AG08395 (cell line): Measurements from ENCODE around the gene DUOX1.
A peak's percentile ranks its signal among the peaks of the same experiment; 100 is the strongest.

Experiments
- DNase-seq: peaks from one replicate; pipeline ENCODE4 v3.0.0; 2012; ENCODE audit warnings: mixed read lengths, low spot score

DUOX1 gene

DNA sequence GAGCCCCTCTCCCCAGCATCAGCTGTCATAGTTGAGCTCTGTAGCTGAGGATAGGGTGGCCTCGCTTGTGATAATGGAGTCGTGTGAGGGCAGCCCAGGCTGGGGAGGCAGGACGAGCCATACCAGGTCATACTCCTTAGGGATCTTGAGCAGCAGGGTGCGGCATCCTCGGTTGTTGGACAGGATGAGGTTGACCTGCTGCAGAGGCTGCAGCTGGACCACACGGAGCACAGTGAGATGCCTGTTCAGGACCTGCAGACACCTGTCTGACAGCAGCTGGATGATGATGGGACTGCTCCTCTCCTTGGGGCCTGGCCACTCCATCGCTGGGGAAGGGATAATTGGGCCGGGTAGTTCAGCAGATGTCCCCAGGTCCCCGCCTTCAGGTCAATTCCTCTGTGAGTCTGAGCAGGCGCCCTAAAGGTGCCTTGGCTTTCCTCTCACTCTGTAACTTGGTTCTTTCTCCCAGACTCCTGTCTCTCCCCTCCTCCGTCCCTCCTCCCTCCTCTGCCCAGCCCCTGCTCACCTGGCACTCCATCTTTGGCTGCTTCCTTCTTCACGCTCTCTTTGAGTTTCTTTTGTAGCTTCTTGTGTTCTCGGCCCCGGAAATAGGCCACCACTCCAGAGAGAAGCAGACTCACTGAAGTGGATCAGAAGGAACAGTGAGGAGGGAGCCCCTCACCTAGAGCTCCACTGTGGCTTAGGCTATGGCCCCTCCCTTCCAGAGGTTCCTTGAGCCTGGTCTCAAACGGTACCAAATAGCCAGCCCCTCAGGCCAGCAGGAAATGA, 23.6 kb upstream of the DUOX1 start:
- no peak for DNase-seq

DNA sequence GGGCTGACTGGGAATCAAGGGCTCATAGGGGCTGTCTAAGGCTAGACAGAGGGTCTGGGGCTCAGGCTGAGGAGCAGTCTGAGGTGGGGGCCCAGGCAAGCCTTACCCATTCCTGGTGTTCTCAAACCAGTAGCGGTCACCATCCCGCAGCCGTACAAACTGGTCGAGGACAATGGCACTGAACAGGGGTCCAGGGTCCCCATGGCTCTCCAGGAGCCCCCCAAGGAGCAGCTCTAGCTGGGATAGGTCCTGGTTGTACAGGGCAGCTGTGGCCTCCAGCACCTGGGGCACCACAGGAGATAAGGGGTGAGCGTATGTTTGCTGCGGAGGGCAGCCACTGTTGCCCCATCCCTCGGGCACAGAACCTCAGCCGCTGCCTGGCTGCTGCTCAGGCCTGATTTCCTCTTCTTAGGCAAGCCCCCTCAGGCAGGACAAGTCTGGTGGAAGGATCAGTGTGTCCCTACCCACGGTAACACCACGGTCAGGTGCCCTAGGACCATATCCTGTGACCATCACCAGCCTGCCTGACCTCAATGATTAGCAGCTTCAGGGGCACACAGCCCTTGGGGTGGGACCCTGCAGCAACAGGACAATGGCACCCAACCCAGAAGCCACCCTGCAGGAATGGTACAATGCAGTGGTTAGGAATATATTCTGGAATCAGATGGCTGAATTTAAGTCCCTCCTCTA, 21.7 kb upstream of the DUOX1 start:
- DNase-seq = no peak

GRCh38 chr15:45110256-45110820, 19.5 kb upstream of the DUOX1 start:
- no peak for DNase-seq

- no peak for DNase-seq
Observed at GRCh38 chr15:45111390-45112142, 18.2 kb upstream of the DUOX1 start.

DNA sequence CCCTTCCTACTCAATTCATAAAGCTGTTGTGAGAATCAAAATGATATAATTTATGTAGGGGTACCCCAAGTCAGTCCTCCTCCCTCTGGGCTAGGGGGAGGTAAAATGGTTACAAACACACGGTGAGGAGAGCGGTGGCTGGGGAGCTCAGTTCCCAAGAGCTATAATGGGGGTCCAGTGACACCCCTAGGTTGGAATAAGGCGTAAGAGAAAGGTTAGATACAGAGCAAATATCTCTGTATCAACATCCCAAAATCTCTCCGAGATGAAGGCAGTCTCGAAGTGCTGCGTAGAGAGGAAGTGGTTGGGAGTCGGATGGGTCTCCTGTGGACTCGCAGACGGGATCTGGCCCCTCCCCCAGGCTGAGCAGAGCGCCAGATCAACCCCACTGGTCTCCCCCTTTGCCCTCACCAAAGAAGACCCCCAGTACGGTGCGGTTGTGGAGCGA, 17.6 kb upstream of the DUOX1 start:
- no peak for DNase-seq

- no peak for DNase-seq
Observed at GRCh38 chr15:45112591-45113379, 17.0 kb upstream of the DUOX1 start.

GRCh38 chr15:45113380-45113990, 16.3 kb upstream of the DUOX1 start:
- DNase-seq = no peak

DNA sequence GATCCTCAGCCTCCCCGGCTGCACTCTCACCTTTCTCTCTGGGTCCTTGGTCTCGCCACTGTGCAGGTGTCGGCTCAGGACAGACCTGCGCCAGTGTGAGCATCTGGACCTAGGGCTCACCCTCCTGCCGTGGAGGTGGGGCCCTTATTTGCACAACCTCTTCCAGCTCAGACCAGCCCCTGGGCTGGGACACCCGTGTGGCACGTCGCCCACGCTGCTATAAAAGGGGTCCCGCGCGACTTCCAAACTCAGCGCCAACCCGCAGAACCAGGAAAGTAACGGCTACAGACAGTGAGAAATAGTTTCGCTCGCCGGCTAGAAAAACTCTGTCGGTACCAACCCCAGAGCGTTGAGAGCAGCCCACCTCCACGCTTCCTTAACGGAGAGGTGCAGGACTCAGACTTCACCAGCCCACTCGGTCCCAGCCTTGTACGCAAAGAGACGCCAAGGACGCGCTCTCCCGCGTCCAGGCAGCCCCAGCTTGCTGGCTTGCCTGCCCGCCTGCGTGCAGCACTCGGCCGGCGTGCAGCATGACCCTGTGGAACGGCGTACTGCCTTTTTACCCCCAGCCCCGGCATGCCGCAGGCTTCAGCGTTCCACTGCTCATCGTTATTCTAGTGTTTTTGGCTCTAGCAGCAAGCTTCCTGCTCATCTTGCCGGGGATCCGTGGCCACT, 15.6 kb upstream of the DUOX1 start, which contains the start of the genes DUOX2 and DUOXA2:
DUOX2 (minus strand) TSS at position 97 of the 675 bp plus-strand sequence. CDS start 761 bp downstream, outside the sequence.
DUOXA2 (plus strand) TSS at position 251 of the 675 bp plus-strand sequence; CDS start at position 531, 280 bp downstream.
- no peak for DNase-seq

DNA sequence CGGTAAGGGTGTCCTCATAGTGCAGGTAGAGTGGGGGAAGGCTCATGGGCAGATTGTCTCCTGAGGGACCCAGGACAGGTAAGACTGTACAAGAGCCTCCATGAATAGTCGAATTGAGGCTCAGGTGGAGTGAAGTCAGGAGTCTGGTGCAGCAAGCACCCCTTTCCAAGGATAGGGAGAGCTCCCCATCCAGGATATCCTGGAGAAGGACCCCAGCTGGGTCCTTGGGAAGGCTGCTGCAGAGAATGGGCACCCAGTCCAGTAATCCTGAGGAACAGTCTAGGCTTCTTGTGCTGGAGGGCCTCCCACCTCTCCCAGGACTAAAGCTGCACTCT, 15.1 kb upstream of the DUOX1 start:
- no peak for DNase-seq

DNA sequence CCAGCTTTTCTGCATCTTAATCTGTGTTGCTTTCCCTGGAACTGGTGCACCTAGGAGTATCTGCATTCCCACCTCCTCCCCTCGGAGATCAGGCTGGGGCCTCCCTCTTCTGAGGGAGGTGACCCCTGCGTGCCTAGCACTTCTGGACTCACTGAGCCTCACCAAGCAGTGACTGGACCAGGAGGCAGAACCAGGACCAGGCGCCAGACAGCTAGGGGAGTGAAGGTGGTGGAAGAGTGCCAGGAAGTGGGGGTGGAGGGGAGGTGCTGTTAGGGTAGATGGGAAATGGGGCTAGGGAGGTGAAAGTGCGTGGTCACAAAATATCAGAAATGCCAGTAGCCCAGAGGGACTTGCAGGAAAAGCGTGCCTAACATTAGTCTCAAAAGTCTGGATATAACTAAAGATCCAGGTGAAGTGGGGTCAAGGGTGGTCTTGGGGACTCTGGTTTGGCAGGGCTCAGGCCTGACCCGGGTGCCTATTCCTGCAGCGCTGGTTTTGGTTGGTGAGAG, 14.4 kb upstream of the DUOX1 start:
- no peak for DNase-seq

- no peak for DNase-seq
Observed at GRCh38 chr15:45116006-45116481, 13.8 kb upstream of the DUOX1 start.

DNA sequence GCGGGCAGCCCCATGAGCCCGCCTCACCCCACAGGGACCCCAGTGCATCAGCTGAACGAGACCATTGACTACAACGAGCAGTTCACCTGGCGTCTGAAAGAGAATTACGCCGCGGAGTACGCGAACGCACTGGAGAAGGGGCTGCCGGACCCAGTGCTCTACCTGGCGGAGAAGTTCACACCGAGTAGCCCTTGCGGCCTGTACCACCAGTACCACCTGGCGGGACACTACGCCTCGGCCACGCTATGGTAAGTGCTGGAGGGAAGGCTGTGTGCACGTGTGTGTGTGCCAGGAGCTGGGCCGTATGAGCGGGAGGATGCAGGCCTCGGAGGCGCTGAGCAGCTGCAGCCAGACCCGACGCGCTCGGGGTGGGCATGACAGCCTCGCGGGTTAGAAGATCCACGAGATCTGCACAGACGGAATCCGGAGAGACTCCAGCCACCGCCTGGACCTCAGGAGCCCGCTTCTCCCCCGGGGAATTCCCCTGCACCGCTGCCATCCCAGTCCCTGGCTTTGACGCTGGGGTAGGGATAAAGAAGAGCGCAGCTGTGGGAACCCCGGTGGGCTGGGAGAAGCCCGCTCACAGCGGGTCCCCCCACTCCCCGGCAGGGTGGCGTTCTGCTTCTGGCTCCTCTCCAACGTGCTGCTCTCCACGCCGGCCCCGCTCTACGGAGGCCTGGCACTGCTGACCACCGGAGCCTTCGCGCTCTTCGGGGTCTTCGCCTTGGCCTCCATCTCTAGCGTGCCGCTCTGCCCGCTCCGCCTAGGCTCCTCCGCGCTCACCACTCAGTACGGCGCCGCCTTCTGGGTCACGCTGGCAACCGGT, 13.1 kb upstream of the DUOX1 start:
- no peak for DNase-seq

- no peak for DNase-seq
Observed at GRCh38 chr15:45117308-45118130, 12.3 kb upstream of the DUOX1 start.

DNA sequence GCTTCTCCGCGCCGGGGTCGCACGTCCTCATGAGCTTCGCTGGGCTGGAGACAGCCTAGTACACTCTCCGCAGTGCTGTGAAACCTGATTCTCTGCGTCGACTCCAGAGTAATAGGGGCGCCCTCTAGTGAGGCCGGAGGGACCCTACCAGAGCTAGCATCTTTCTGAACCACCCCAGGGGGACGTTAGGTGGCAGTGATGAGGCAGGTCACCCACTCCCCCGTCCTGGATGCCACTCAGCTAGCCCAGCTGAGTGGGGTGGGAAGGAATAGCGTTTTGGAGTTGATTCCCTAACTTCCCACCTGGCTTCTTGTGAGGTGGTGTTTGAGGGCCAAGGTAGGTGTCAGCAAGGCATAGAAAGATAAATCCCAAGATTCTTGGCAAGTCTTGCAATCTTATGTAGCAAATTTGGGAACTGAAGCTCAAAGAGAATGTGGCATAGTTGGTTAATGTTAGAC, 11.6 kb upstream of the DUOX1 start:
- DNase-seq = peak; percentile 94

DNA sequence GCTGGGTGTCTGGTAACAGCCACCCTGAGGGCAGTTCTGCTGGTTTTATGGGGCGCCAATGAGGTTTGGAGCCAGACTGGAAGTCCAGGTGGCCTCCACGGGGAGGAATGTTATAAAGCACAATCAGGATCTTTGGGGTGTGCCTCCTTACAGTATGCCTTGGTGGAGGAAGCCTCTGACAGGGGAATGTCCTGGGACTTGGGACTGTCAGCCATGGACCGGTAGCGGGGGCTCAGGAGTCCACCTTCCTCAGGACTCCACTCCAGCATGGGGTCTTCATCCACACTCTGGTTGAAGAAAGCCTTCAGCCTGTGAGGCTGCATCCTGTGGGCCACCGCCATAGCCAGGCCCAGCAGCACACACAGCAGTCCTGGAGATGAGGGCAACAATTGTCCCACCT, 10.8 kb upstream of the DUOX1 start:
- no peak for DNase-seq

DNA sequence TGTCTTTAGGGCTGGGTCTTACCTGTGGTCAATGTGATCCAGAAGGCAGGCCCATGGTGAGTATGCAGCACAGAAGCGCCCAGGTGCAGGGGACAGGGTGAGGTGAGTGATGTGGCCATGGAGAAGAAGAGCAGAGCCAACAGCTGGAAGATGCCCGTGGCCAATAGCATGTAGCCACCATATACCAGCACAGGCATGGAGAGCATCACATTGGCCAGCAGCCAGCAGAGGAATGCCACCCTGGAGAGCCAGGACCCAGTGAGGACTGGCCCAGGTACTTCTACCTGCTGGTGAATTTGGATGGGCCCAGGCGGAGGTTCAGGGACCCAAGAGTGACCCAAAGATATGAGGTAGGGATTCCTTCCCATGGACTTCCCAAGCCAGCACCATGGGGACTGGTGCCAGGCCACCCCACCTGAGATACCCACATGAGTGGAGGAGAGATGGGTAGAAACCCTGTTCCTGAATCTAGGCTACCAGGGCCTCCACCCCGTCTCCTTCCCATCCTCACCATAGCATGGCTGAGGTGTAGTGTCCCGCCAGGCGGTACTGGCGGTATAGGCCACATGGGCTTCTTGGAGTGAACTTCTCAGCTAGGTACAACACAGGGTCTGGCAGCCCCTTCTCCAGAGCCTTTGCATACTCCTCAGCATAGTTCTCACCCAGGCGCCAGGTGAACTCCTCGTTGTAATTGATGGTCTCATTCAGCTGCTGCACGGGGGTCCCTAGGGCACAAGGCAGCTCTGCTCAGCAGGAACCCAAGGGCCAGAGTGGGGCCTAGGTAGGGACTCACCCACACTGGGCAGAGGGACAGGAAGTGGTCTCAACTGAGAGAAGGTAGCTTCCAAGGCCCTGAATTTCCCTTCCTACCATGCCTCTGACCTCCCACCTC, 9.5 kb upstream of the DUOX1 start:
- DNase-seq = no peak

DNA sequence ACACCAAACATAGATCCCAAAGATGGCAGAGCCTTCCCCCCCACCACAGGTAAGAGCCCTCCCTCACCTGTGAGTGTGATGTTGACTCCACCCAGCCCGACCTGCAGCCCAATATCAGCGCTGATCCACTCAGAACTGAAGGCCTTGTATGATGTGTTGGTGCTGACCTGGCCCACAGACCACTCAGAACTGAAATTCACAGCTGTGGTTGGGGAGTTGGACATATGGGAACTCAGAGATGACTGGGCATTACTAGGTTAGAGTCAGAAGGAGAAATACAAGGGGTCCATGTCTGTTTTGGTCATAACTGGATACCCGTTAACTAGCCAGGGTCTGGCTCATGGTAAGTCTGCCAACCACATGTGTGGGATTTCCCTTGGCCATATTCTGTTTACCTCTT, 8.8 kb upstream of the DUOX1 start:
- no peak for DNase-seq
